ENCODE measurements around the gene MIEN1.
"Not testable (repeated sequence)": the region's sequence is repeated elsewhere in the genome, so short reads cannot be mapped to it uniquely, and the experiment has no call there.

MIEN1 gene

GRCh38 chr17:39765175-39765574, 34.8 kb upstream of the MIEN1 start:
- H3K4me1 ChIP-seq = no peaks in the 10 kb centered on the region
- no peak for DNase-seq
- H3K4me3 ChIP-seq = no peak overlapping the region
- no peak overlapping the region for H3K27ac ChIP-seq
- H3K36me3 ChIP-seq = no peaks in the 10 kb centered on the region
- intact Hi-C loops (cut with DNase I; ENCODE audit: low total_unique reads) = no loop called here
- H3K9me3 ChIP-seq = no peaks in the 10 kb centered on the region
- no peak for TF ChIP-seq CTCF (IDR thresholded peaks at IDR 0.05)
- H3K27me3 ChIP-seq = peaks cover 0 to 41% of the 10 kb centered on the region in 2 donors

- intact Hi-C loops (cut with DNase I; ENCODE audit: low total_unique reads); H3K9me3 ChIP-seq; DNase-seq; H3K4me1 ChIP-seq; H3K36me3 ChIP-seq; H3K4me3 ChIP-seq; H3K27ac ChIP-seq: not testable (repeated sequence)
- H3K27me3 ChIP-seq = peaks cover 0 to 41% of the 10 kb centered on the region in 2 donors
These were observed 33.8 kb upstream of the MIEN1 start for GRCh38 chr17:39764171-39764570.

- Histone ChIP-seq H3K27me3 (peaks cover 0 to 41% of the 10 kb centered on the region in 2 donors), H3K36me3 (no peaks in the 10 kb centered on the region), H3K9me3 (no peaks in the 10 kb centered on the region), H3K4me3 (no peak overlapping the region), H3K4me1 (no peaks in the 10 kb centered on the region), H3K27ac (no peak overlapping the region)
- DNase-seq = no peak
- intact Hi-C loops (cut with DNase I; ENCODE audit: low total_unique reads) = no loop called here
- no peak for TF ChIP-seq CTCF (IDR thresholded peaks at IDR 0.05)
These were observed 32.9 kb upstream of the MIEN1 start for GRCh38 chr17:39763051-39763820.

GRCh38 chr17:39761861-39762496, 31.6 kb upstream of the MIEN1 start:
- H3K27ac ChIP-seq = no peak overlapping the region
- no peaks in the 10 kb centered on the region for H3K36me3 ChIP-seq
- no peaks in the 10 kb centered on the region for H3K4me1 ChIP-seq
- DNase-seq = no peak
- intact Hi-C loops (cut with DNase I; ENCODE audit: low total_unique reads) = no loop called here
- peaks cover 0 to 41% of the 10 kb centered on the region in 2 donors for H3K27me3 ChIP-seq
- no peaks in the 10 kb centered on the region for H3K9me3 ChIP-seq
- no peak overlapping the region for H3K4me3 ChIP-seq
- TF ChIP-seq CTCF (IDR thresholded peaks at IDR 0.05) = no peak

- TF ChIP-seq CTCF (IDR thresholded peaks at IDR 0.05) = no peak
- Histone ChIP-seq H3K27ac (no peak overlapping the region), H3K27me3 (peaks cover 0 to 27% of the 10 kb centered on the region in 2 donors), H3K4me3 (no peak overlapping the region), H3K9me3 (no peaks in the 10 kb centered on the region), H3K36me3 (no peaks in the 10 kb centered on the region), H3K4me1 (peaks cover 0 to 8% (median 4%) of the 10 kb centered on the region in 4 donors)
- DNase-seq = no peak
- intact Hi-C loops (cut with DNase I; ENCODE audit: low total_unique reads) = loop anchor here (10.0 kb wide), 1 partner anchor 216 kb away; no protein-coding TSS in a partner anchor
These were observed 28.9 kb upstream of the MIEN1 start for GRCh38 chr17:39759204-39759603.

Measured in tibial artery (tissue), 4 donors.